ENCODE results near the gene OR9I1. TPM values are rescaled to one million over a fixed set of nuclear protein-coding genes. Genes with fewer than 3 reads are reported as not detected.

Gene OR9I1
- total RNA-seq (not detected in 2 replicates), polyA plus RNA-seq (not detected in 2 replicates), polyA minus RNA-seq (not detected in 2 replicates), Bru-seq, nascent RNA (not detected), BruChase-seq, experiment 1, labeled RNA remaining after a 6-hour chase (not detected), BruChase-seq, experiment 2, labeled RNA remaining after a 2-hour chase (not detected)
- not detected in 2 replicates for polyA plus RNA-seq (2011; cell fraction: cytosol; rRNA removed)
- polyA plus RNA-seq (2011; cell fraction: nucleus; rRNA removed), result not detected in 2 replicates
- not detected in 2 replicates for polyA plus RNA-seq (2012)
- not detected for polyA minus RNA-seq (2011; cell fraction: cytosol; rRNA and poly(A)+ RNA removed)
- not detected in 2 replicates for polyA minus RNA-seq (2011; cell fraction: nucleus; rRNA and poly(A)+ RNA removed)
- long read RNA-seq, result 0 reads

DNA sequence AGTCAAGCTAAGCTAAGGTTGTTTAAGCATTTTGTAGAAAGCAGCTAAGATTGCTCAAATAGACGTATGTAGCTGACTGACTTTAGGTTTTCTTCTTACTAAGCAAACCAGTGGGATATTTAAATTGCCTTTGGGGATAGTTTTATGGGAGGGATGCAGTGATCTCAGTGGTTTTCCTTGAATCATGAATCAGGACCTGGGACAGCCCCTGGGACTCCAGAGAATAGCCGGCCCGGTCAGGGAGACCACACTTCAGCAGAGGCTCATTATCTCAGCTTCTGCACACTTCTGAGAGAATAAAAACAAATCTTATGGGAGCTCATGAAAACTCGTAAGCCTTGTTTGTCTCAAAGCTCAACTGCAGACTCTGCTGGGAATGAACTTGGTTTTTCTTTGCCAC, at the start of gene OR9I1:
Gene OR9I1 (minus strand): TSS at position 62 of the 400 bp plus-strand sequence. CDS start 6,086 bp downstream, outside the sequence.
- ChIA-PET POLR2A (no interaction called here), CTCF (interaction anchor here (0.6 kb wide), 1 partner anchor 1011 kb away, joined by 3 read pairs; no protein-coding TSS in a partner anchor)
- Histone ChIP-seq H3K4me2 (ENCODE audit: insufficient read depth, low read length) (no peak within 1 kb of the TSS), H4K20me1 (replicated peaks; ENCODE audit: control insufficient read depth, extremely low read depth, insufficient read depth, low read length) (no peaks in the 10 kb centered on the region), H3K4me1 (ENCODE audit: control insufficient read depth, extremely low read depth, insufficient read depth, low read length) (no peaks in the 10 kb centered on the region), H3K79me2 (ENCODE audit: control insufficient read depth, insufficient read depth, low read length) (no peaks in the 10 kb centered on the region), H3K4me3 (replicated peaks in 1 of 3; ENCODE audit: insufficient read depth in 1 of 3, low read depth in 1 of 3, low read length in 3 of 3) (no peak within 1 kb of the TSS), H2AFZ (ENCODE audit: low read depth, low read length) (no peak within 1 kb of the TSS), H3K27me3 (ENCODE audit: control insufficient read depth in 2 of 2, insufficient read depth in 2 of 2, low read length in 2 of 2) (no peaks in the 10 kb centered on the region), H3K9me1 (replicated peaks; ENCODE audit: control insufficient read depth, extremely low read depth, insufficient read depth, low read length) (no peaks in the 10 kb centered on the region), H3K27ac (ENCODE audit: insufficient read depth, low read depth, low read length) (no peak within 1 kb of the TSS), H3K9me3 (replicated peaks; ENCODE audit: control insufficient read depth, insufficient read depth, low read length) (no peaks in the 10 kb centered on the region), H3K36me3 (ENCODE audit: control insufficient read depth in 2 of 2, extremely low read depth in 1 of 2, insufficient read depth in 2 of 2, low read length in 2 of 2) (no peaks in the 10 kb centered on the region), H3K9ac (replicated peaks; ENCODE audit: extremely low read depth, insufficient read depth, low read length) (no peak within 1 kb of the TSS)
- FAIRE-seq, result no peak
- intact Hi-C loops (cut with micrococcal nuclease) (no loop called here), dilution Hi-C loops (cut with MboI; ENCODE audit: extremely low pct_ligation_motif_present, low sequenced_read_pairs) (no loop called here)
- TF ChIP-seq POLR2A (IDR thresholded peaks at IDR 0.05; ENCODE audit: low read depth, low read length), result no peak
- TF ChIP-seq, protein P1, sequence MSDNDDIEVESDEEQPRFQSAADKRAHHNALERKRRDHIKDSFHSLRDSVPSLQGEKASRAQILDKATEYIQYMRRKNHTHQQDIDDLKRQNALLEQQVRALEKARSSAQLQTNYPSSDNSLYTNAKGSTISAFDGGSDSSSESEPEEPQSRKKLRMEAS (IDR thresholded peaks at IDR 0.05; ENCODE audit: insufficient read depth, insufficient read length), result no peak
- TF ChIP-seq JUN (IDR thresholded peaks at IDR 0.05; ENCODE audit: borderline replicate concordance, insufficient read depth, insufficient read length, low read depth), result no peak
- TF ChIP-seq CTCF (IDR thresholded peaks at IDR 0.05; ENCODE audit: extremely low read depth in 1 of 2, insufficient read depth in 1 of 2, low read depth in 1 of 2, low read length in 2 of 2), result no peak
- no peak for TF ChIP-seq EZH2 (IDR thresholded peaks at IDR 0.05; ENCODE audit: borderline replicate concordance, low read depth, low read length, severe bottlenecking)
- TF ChIP-seq MYC (IDR thresholded peaks at IDR 0.05; ENCODE audit: low read depth, low read length), result no peak
- TF ChIP-seq GATA2 (IDR thresholded peaks at IDR 0.05; ENCODE audit: insufficient read depth, insufficient read length, low read depth, low read length), result no peak
- TF ChIP-seq POLR2AphosphoS5 (IDR thresholded peaks at IDR 0.05; ENCODE audit: insufficient read depth, low read depth, low read length), result no peak
- no TSS peak for BruUV-seq (replicated peaks)
- DNase-seq (ENCODE audit: low read depth, low spot score), result no peak
